ENCODE measurements around the gene CASP8.
"Not testable (repeated sequence)": the region's sequence is repeated elsewhere in the genome, so short reads cannot be mapped to it uniquely, and the experiment has no call there.

CASP8 gene

DNA sequence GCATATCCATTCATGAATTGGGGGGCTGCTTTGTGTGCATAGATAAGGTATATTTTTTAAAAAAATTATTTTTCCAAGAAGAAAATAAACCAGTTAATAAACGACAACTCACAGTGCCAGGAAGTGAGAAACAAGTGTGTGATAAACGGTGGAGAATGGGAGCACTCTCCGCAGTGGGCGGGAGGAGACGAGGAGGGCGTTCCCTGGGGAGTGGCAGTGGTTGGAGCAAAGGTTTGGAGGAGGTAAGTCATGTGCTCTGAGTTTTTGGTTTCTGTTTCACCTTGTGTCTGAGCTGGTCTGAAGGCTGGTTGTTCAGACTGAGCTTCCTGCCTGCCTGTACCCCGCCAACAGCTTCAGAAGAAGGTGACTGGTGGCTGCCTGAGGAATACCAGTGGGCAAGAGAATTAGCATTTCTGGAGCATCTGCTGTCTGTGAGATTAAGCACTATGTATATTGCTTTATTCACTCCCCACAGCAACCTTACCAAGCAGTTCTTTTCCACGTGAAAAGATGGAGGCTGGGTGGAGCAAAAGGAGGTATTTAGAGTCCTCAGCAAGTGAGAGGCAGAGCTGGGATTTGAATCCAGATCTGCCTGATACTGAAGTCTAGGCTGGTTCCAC lies 27.0 kb upstream of the CASP8 start:
- H3K27me3 ChIP-seq (ENCODE audit: control insufficient read depth, insufficient read depth, low read length) = no peaks in the 10 kb centered on the region
- H3K9ac ChIP-seq (ENCODE audit: low read depth, low read length) = no peak overlapping the region
- no peaks in the 10 kb centered on the region for H3K9me3 ChIP-seq (ENCODE audit: control insufficient read depth, insufficient read depth, low read length)
- no peaks in the 10 kb centered on the region for H3K36me3 ChIP-seq (ENCODE audit: control insufficient read depth, insufficient read depth, low read length)
- peak overlapping the region; percentile 62 for H3K4me3 ChIP-seq (ENCODE audit: low read depth, low read length)
- H3K4me1 ChIP-seq (ENCODE audit: control insufficient read depth, insufficient read depth, low read length) = peaks cover 7% of the 10 kb centered on the region

DNA sequence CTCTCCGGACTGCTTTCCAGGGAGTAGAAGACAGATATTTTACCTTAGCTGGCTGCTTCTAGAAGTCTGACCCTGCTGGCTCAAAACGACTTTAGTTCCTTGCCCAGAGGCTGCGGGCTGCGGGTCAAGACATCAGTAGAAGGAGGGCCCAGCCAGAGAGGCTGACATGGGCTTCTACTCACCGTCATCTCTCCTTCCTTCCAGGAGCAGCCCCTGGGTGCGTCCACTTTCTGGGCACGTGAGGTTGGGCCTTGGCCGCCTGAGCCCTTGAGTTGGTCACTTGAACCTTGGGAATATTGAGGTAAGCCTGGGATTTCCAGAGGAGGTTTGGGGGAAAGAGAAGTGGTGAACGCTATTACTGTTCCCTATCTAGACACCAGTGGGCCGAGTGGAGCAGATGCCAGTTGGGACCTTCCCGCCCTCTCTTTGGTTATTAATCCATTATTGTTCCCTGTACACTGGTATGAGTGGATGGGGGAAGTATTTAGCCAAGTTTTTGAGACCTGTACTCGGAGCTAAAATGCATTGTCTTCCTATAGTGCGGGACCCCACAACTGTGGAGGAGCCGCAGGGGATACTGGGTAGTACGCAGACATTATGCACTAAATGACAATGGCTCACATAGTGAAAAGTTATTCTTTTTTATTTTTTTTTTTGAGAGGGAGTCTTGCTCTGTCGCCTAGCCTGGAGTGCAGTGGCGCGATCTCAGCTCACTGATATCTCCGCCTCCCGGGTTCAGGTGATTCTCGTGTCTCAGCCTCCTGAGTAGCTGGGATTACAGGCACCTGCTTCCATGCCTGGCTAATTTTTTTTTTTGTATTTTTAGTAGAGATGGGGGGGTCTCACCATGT lies 26.3 kb upstream of the CASP8 start:
- Histone ChIP-seq H3K4me1 (ENCODE audit: control insufficient read depth, insufficient read depth, low read length) (peaks cover 7% of the 10 kb centered on the region), H3K27me3 (ENCODE audit: control insufficient read depth, insufficient read depth, low read length) (no peaks in the 10 kb centered on the region), H3K36me3 (ENCODE audit: control insufficient read depth, insufficient read depth, low read length) (no peaks in the 10 kb centered on the region), H3K4me3 (ENCODE audit: low read depth, low read length) (peak overlapping the region; percentile 62), H3K9ac (ENCODE audit: low read depth, low read length) (peak overlapping the region; percentile 49), H3K9me3 (ENCODE audit: control insufficient read depth, insufficient read depth, low read length) (no peaks in the 10 kb centered on the region)

DNA sequence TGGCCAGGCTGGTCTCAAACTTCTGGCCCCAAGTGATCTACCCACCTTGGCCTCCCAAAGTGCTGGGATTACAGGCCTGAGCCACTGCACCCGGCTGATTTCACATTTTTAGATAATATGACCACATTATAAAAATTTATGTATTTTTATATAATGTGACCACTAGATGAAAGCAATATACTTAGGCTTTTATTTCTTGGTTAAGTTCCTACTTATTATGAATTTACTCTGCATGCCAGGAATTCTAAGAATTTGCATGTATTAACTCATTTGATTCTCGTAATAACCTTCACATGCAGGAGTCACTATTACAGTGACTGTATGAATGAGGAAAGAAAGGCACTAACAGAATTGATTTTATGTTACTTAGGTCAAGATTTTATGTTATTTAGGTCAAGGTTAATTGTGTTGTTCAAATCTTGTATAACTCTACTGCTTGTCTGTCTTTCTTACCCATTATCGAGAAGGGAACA lies 25.6 kb upstream of the CASP8 start:
- no peaks in the 10 kb centered on the region for H3K27me3 ChIP-seq (ENCODE audit: control insufficient read depth, insufficient read depth, low read length)
- H3K9ac ChIP-seq (ENCODE audit: low read depth, low read length) = peak overlapping the region; percentile 1
- peaks cover 7% of the 10 kb centered on the region for H3K4me1 ChIP-seq (ENCODE audit: control insufficient read depth, insufficient read depth, low read length)
- no peaks in the 10 kb centered on the region for H3K9me3 ChIP-seq (ENCODE audit: control insufficient read depth, insufficient read depth, low read length)
- H3K4me3 ChIP-seq (ENCODE audit: low read depth, low read length) = peak overlapping the region; percentile 62
- peaks cover 2% of the 10 kb centered on the region for H3K36me3 ChIP-seq (ENCODE audit: control insufficient read depth, insufficient read depth, low read length)

DNA sequence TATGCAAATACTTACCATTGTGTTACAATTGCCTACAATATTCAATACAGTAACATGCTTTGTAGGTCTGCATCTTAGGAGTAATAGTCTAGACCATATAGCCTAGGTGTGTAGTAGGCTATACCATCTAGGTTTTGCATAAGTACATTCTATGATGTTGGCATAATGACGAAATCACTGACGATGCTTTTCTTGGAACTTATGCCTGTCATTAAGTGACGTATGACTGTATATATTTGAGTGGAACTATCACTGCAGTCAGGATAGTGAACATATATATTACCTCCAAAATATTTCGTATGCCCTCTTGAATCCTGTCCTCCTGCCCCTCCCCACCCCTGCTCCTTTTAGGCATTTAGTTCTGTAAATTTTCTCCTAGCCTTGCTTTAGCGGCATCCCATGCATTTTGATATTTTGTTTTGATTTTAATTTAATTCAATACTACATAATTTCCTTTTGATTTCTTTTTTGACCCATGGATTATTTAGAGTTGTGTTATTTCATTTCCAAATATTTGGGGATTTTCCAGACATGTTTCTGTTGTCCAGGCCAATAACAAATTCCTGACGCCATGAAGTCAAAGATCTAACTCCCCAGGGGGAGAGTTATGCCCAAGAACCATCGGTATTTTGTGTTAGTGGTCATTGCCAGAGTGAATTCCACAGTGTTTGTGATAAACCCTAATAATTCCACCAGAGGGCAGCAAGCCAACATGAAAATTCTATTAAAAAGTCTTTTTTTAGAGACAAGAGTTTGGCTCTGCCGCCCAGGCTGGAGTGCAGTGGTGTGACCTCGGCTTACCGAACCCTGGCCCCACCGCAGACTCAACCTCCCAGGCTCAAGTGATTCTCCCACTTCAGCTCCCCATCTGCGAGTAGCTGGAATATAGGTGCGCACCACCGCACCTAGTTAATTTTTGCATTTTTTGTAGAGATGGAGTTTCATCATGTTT lies 24.2 kb upstream of the CASP8 start:
- Histone ChIP-seq H3K4me3 (ENCODE audit: low read depth, low read length) (no peak overlapping the region), H3K4me1 (ENCODE audit: control insufficient read depth, insufficient read depth, low read length) (peaks cover 7% of the 10 kb centered on the region)

DNA sequence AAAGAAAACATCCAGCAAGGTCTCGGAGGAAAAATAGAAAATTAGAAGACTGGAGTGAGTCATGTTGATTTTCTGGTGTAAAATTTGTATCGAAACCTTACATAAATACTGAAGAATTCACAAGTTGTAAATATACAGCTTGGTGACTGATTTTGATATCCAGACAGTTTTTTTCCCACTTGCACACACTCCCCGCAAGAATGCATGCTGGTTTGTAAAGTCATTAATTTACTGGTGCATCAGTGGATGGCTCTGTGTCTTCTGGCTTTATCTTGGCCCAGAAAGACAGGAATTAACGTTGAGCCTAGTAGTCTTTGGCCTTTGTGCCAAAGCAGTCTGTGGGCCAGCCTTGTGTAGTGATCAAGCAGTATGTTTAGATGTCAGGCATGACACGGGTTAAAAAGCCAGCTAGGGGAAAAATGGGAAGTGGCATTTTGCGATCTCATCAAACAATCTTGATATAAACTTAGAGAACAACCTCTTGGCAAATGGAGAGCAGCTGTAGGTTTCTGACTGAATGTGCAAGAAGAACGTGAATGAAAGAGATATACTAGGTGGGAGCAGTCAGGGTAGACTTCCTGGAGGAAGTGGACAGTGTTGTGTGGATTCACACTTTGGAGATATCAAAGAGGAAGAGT lies 22.7 kb upstream of the CASP8 start:
- Histone ChIP-seq H3K9me3 (ENCODE audit: control insufficient read depth, insufficient read depth, low read length) (no peaks in the 10 kb centered on the region), H3K36me3 (ENCODE audit: control insufficient read depth, insufficient read depth, low read length) (peaks cover 3% of the 10 kb centered on the region), H3K4me1 (ENCODE audit: control insufficient read depth, insufficient read depth, low read length) (peaks cover under 1% of the 10 kb centered on the region), H3K9ac (ENCODE audit: low read depth, low read length) (no peak overlapping the region), H3K27me3 (ENCODE audit: control insufficient read depth, insufficient read depth, low read length) (no peaks in the 10 kb centered on the region), H3K4me3 (ENCODE audit: low read depth, low read length) (no peak overlapping the region)

More for the DNA sequence above, 24.2 kb upstream of the CASP8 start:
- Histone ChIP-seq H3K36me3 (ENCODE audit: control insufficient read depth, insufficient read depth, low read length) (peaks cover 3% of the 10 kb centered on the region), H3K9ac (ENCODE audit: low read depth, low read length) (no peak overlapping the region), H3K27me3 (ENCODE audit: control insufficient read depth, insufficient read depth, low read length) (no peaks in the 10 kb centered on the region), H3K9me3 (ENCODE audit: control insufficient read depth, insufficient read depth, low read length) (no peaks in the 10 kb centered on the region)

DNA sequence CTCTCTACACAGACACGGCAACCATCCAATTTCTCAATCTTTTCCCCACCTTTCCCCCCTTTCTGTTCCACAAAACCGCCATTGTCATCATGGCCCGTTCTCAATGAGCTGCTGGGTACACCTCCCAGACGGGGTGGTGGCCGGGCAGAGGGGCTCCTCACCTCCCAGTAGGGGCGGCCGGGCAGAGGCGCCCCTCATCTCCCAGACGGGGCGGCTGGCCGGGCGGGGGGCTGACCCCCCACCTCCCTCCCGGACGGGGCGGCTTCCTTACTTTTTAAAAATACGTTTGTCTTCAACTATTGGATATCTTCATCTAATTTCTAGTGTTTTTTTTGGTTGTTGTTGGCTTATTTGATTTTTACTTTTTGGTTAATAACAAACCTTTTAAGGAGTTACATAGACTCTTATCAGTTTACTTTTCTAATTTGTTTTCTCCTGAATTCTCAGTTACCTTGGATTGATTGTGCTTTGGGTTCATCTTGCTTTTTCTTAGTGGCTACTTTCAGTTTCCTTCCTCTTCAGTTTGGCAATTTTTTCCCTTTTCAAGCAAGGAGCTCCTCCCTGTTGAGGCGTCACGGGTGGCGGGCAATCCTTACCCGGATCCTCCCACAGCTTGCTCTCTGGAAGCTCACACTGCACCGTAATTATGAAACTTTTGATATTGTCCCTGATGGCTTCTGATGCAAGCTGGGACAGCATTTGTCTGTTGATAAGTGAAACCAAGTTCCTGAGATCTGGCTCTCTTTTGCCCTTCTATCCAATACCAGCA lies 21.0 kb upstream of the CASP8 start:
- H3K4me1 ChIP-seq (ENCODE audit: control insufficient read depth, insufficient read depth, low read length); H3K27me3 ChIP-seq (ENCODE audit: control insufficient read depth, insufficient read depth, low read length); H3K36me3 ChIP-seq (ENCODE audit: control insufficient read depth, insufficient read depth, low read length); H3K9me3 ChIP-seq (ENCODE audit: control insufficient read depth, insufficient read depth, low read length); H3K9ac ChIP-seq (ENCODE audit: low read depth, low read length); H3K4me3 ChIP-seq (ENCODE audit: low read depth, low read length): not testable (repeated sequence)

DNA sequence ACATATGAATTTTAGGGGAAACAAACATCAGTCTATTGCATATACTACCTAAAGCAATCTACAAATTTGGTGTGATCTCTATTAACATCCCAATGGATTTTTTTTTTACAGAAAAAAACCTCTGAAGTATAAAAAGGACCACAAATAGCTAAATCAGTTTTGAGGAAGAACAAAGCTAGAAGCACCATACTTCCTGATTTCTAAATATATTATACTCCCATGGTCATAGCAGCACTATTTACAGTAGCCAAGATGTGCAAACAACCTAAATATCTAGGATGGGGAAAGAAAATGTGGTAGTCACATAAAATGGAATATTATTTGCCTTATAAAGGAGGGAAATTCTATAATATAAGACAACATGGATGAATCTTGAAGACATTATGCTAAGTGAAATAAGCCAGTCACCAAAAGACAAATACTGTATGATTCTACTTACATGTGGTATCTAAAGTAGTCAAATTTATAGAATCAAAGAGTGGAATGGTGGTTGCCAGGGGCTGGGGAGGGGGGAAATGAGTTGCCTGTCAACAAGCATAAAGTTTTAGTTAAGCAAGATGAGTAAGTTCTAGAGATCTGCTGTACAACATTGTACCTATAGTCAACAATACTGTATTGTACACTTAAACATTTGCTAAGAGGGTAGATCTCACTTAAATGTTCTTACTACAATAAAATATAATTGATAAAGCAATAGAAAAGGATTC lies 17.6 kb upstream of the CASP8 start:
- Histone ChIP-seq H3K9me3 (ENCODE audit: control insufficient read depth, insufficient read depth, low read length) (no peaks in the 10 kb centered on the region), H3K4me3 (ENCODE audit: low read depth, low read length) (no peak overlapping the region), H3K4me1 (ENCODE audit: control insufficient read depth, insufficient read depth, low read length) (no peaks in the 10 kb centered on the region), H3K9ac (ENCODE audit: low read depth, low read length) (no peak overlapping the region), H3K27me3 (ENCODE audit: control insufficient read depth, insufficient read depth, low read length) (no peaks in the 10 kb centered on the region), H3K36me3 (ENCODE audit: control insufficient read depth, insufficient read depth, low read length) (peaks cover 3% of the 10 kb centered on the region)

DNA sequence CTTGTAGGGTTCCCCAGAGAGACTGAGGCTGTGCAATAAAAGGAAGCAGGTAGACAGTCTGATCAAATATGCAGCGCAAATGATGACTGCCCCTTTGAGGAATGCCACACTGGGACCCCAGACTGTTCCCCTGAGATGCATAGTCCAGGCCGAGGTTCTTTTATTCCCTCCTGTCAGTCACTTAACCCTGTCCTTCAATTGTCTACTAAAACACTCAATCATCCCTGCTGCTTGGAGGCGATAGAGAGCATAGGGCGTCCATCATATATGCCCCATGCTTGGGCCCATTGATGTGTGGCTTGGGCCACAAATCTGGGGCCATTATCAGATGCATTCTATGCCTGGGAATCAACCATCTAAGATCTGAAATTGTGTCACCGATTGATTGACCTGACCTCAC lies 15.5 kb upstream of the CASP8 start:
- Histone ChIP-seq H3K36me3 (ENCODE audit: control insufficient read depth, insufficient read depth, low read length) (no peaks in the 10 kb centered on the region), H3K9ac (ENCODE audit: low read depth, low read length) (no peak overlapping the region), H3K9me3 (ENCODE audit: control insufficient read depth, insufficient read depth, low read length) (no peaks in the 10 kb centered on the region)

DNA sequence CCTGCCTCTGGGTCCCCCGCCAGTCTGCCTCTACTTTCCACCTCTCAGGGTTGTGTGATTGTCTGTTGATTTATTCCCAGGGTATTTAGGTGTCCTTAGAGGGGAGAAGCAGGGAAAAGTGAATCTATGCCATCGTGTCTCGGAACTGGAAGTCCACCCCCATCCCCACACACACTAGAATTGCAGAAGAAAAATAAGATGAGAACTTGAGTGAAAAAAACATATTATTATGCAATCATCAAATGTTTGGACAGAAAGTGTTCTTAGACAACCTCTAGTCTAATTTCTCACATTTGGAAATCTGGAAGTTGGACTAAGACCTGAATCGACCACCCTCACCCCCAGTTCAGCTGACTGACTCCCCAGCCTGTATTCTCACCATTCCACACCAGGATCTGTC lies 14.1 kb upstream of the CASP8 start:
- H3K27me3 ChIP-seq (ENCODE audit: control insufficient read depth, insufficient read depth, low read length) = no peaks in the 10 kb centered on the region
- H3K9me3 ChIP-seq (ENCODE audit: control insufficient read depth, insufficient read depth, low read length) = no peaks in the 10 kb centered on the region
- no peaks in the 10 kb centered on the region for H3K36me3 ChIP-seq (ENCODE audit: control insufficient read depth, insufficient read depth, low read length)
- H3K4me1 ChIP-seq (ENCODE audit: control insufficient read depth, insufficient read depth, low read length) = no peaks in the 10 kb centered on the region
- H3K4me3 ChIP-seq (ENCODE audit: low read depth, low read length) = no peak overlapping the region
- no peak overlapping the region for H3K9ac ChIP-seq (ENCODE audit: low read depth, low read length)

More for the DNA sequence above, 15.5 kb upstream of the CASP8 start:
- no peaks in the 10 kb centered on the region for H3K27me3 ChIP-seq (ENCODE audit: control insufficient read depth, insufficient read depth, low read length)
- H3K4me1 ChIP-seq (ENCODE audit: control insufficient read depth, insufficient read depth, low read length) = no peaks in the 10 kb centered on the region
- no peak overlapping the region for H3K4me3 ChIP-seq (ENCODE audit: low read depth, low read length)

DNA sequence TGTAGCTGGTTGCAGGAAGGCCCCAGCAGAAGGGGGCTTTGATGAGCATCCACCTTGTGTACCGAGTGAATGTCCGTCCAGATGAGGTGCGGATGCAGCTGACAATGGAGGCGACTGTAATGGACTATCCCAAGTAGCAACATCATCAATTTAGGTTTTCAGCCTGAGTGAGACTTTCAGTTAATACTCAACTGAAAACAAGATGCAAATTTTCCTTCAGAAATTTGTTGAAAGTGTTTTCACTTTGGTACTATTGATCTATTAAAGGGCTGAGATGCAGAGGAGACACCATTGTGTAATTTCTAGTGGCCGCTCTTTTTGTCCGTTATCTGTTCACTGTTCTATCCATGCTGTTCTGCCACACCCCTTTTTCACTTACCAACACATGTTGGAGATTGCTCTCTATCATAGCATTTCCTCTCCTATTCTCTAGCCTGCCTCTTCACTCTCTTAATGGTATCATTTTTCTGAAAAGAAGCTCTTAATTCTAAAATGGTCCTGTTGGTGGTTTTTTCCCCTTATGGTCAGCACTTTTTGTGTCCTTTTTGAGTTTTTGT lies 12.0 kb upstream of the CASP8 start:
- Histone ChIP-seq H3K9me3 (ENCODE audit: control insufficient read depth, insufficient read depth, low read length) (no peaks in the 10 kb centered on the region), H3K4me3 (ENCODE audit: low read depth, low read length) (no peak overlapping the region), H3K27me3 (ENCODE audit: control insufficient read depth, insufficient read depth, low read length) (no peaks in the 10 kb centered on the region), H3K36me3 (ENCODE audit: control insufficient read depth, insufficient read depth, low read length) (no peaks in the 10 kb centered on the region), H3K4me1 (ENCODE audit: control insufficient read depth, insufficient read depth, low read length) (no peaks in the 10 kb centered on the region), H3K9ac (ENCODE audit: low read depth, low read length) (no peak overlapping the region)
